D721Med (cell line): ENCODE results near the gene GIPC1.

Experiments
- DNase-seq: peaks from one replicate; pipeline ENCODE4 v3.0.0; 2011; ENCODE audit warnings: low spot score; ENCODE audit not compliant: insufficient read length
- FAIRE-seq: peaks from 2 replicates; lab custom pipeline; 2011; peaks lifted over from hg19 to GRCh38; lab: Jason Lieb, UNC
- CTCF ChIP-seq: IDR thresholded peaks from 2 replicates; pipeline ENCODE4 v1.5.1; 2012; ENCODE audit warnings: mild to moderate bottlenecking, control low read depth; ENCODE audit not compliant: insufficient read depth; ENCODE audit errors: missing control alignments

GIPC1 gene

GRCh38 chr19:14439014-14439413, 56.9 kb downstream of the GIPC1 start:
- no peak for FAIRE-seq
- no peak for TF ChIP-seq CTCF
- no peak for DNase-seq

- FAIRE-seq (no peak), DNase-seq (no peak)
- TF ChIP-seq CTCF, result no peak
Measured at GRCh38 chr19:14437578-14438140, 58.3 kb downstream of the GIPC1 start.

GRCh38 chr19:14435320-14436050, 60.4 kb downstream of the GIPC1 start:
- no peak for TF ChIP-seq CTCF
- FAIRE-seq, result no peak
- no peak for DNase-seq

GRCh38 chr19:14434543-14435319, 61.2 kb downstream of the GIPC1 start:
- FAIRE-seq, result no peak
- no peak for DNase-seq
- no peak for TF ChIP-seq CTCF

- no peak for FAIRE-seq
- TF ChIP-seq CTCF, result no peak
- no peak for DNase-seq
Measured at GRCh38 chr19:14433554-14434501, 62.1 kb downstream of the GIPC1 start.

GRCh38 chr19:14432791-14433553, 63.0 kb downstream of the GIPC1 start, which contains the start of gene PKN1:
Gene PKN1, plus strand, starts transcription at chr19:14433306. Its CDS starts 216 bp downstream, at chr19:14433522.
- DNase-seq, result peak; percentile 50
- no peak for TF ChIP-seq CTCF
- no peak for FAIRE-seq
